Measurements from ENCODE around the gene BRCC3.

BRCC3 gene

DNA sequence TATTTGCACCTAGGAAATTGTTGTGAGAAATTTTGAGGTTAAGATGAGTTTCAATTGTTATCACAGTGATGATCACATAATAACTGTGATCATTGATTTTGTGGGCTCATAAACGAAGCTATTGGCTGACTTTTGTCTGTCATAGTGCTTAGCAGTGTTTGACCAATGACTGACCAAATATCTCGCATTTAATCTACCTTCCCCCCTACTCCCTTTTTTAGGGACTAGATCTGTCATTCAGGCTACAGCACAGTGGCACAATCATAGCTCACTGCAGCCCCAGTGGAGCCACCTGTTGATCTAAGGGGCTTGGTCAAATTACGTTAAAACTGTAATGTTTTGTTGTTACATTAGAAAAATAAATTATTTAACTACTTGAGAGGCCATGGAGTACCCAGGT, 43.2 kb upstream of the BRCC3 start:
- no peak overlapping the region for H3K9ac ChIP-seq (ENCODE audit: insufficient read length, low read depth)

DNA sequence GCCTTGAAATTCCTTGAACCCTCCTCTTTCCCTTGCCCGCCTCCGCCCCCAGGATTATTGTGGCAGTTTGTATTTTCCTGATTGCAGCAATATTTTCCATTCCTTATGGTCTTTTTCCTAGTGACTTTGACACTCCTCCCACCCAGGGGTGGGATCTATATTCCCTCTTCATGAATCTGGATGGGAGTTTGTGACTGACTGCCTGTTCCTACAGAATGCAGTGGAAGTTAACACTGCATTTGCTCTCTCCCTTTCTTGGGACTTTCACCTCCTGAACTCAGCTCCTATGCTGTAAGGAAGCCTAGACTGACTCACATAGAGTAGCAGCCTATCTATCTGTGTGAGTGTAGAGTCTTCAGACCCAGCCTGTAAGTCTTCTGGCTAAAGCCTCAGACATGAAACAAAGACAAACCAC, 42.4 kb upstream of the BRCC3 start:
- Histone ChIP-seq H3K36me3 (ENCODE audit: insufficient read depth, insufficient read length, low read length) (no peaks in the 10 kb centered on the region), H3K9me3 (ENCODE audit: insufficient read depth, low read length) (no peaks in the 10 kb centered on the region), H3K9ac (ENCODE audit: insufficient read length, low read depth) (no peak overlapping the region), H3K4me3 (ENCODE audit: insufficient read length, low read depth) (no peak overlapping the region), H3K4me1 (ENCODE audit: insufficient read depth, insufficient read length) (no peaks in the 10 kb centered on the region), H3K27me3 (ENCODE audit: insufficient read depth, insufficient read length) (no peaks in the 10 kb centered on the region)
- TF ChIP-seq ZNF274 (IDR thresholded peaks at IDR 0.05; ENCODE audit: low read depth, low read length): no peak
- no peak for TF ChIP-seq SUZ12 (IDR thresholded peaks at IDR 0.05; ENCODE audit: extremely low read depth, insufficient read depth, insufficient read length)
- no peak for TF ChIP-seq YY1 (IDR thresholded peaks at IDR 0.05; ENCODE audit: insufficient read depth, insufficient read length)
- no peak for DNase-seq (ENCODE audit: low read depth, low spot score)

More for the DNA sequence above, 43.2 kb upstream of the BRCC3 start:
- H3K9me3 ChIP-seq (ENCODE audit: insufficient read depth, low read length): no peaks in the 10 kb centered on the region
- H3K4me1 ChIP-seq (ENCODE audit: insufficient read depth, insufficient read length): no peaks in the 10 kb centered on the region
- no peak overlapping the region for H3K4me3 ChIP-seq (ENCODE audit: insufficient read length, low read depth)
- no peaks in the 10 kb centered on the region for H3K27me3 ChIP-seq (ENCODE audit: insufficient read depth, insufficient read length)
- DNase-seq (ENCODE audit: low read depth, low spot score): no peak
- no peaks in the 10 kb centered on the region for H3K36me3 ChIP-seq (ENCODE audit: insufficient read depth, insufficient read length, low read length)
- TF ChIP-seq SUZ12 (IDR thresholded peaks at IDR 0.05; ENCODE audit: extremely low read depth, insufficient read depth, insufficient read length) (no peak), YY1 (IDR thresholded peaks at IDR 0.05; ENCODE audit: insufficient read depth, insufficient read length) (no peak), ZNF274 (IDR thresholded peaks at IDR 0.05; ENCODE audit: low read depth, low read length) (no peak)

DNA sequence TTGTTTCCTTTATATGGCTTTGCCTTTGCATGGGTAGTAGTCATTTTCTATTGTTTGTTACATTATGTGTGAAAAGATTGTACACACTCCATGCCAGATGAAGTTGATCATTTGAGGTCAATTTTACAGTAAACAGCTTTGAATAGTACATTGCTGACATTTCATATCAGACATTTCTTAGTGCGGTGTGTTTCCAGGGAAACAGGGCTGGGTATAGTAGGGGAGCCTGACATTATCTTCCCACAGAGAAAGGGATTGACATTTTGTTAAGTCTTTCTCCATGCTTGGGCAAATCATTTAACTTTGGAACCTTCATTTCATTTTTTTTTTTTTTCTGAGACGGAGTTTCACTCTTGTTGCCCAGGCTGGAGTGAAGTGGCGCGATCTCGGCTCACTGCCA, 39.7 kb upstream of the BRCC3 start:
- TF ChIP-seq SUZ12 (IDR thresholded peaks at IDR 0.05; ENCODE audit: extremely low read depth, insufficient read depth, insufficient read length): no peak
- TF ChIP-seq ZNF274 (IDR thresholded peaks at IDR 0.05; ENCODE audit: low read depth, low read length): no peak
- TF ChIP-seq YY1 (IDR thresholded peaks at IDR 0.05; ENCODE audit: insufficient read depth, insufficient read length): no peak
- Histone ChIP-seq H3K9me3 (ENCODE audit: insufficient read depth, low read length) (peaks cover 12% of the 10 kb centered on the region; the same call in 1 of the 2 replicates), H3K4me3 (ENCODE audit: insufficient read length, low read depth) (no peak overlapping the region), H3K27me3 (ENCODE audit: insufficient read depth, insufficient read length) (no peaks in the 10 kb centered on the region), H3K4me1 (ENCODE audit: insufficient read depth, insufficient read length) (no peaks in the 10 kb centered on the region), H3K36me3 (ENCODE audit: insufficient read depth, insufficient read length, low read length) (no peaks in the 10 kb centered on the region), H3K9ac (ENCODE audit: insufficient read length, low read depth) (no peak overlapping the region)
- no peak for DNase-seq (ENCODE audit: low read depth, low spot score)

- H3K4me1 ChIP-seq (ENCODE audit: insufficient read depth, insufficient read length): no peaks in the 10 kb centered on the region
- H3K27me3 ChIP-seq (ENCODE audit: insufficient read depth, insufficient read length): no peaks in the 10 kb centered on the region
- H3K9me3 ChIP-seq (ENCODE audit: insufficient read depth, low read length): peaks cover 12% of the 10 kb centered on the region; the same call in 1 of the 2 replicates
- H3K9ac ChIP-seq (ENCODE audit: insufficient read length, low read depth): no peak overlapping the region
- H3K36me3 ChIP-seq (ENCODE audit: insufficient read depth, insufficient read length, low read length): no peaks in the 10 kb centered on the region
- DNase-seq (ENCODE audit: low read depth, low spot score): no peak
- H3K4me3 ChIP-seq (ENCODE audit: insufficient read length, low read depth): no peak overlapping the region
- TF ChIP-seq SUZ12 (IDR thresholded peaks at IDR 0.05; ENCODE audit: extremely low read depth, insufficient read depth, insufficient read length) (no peak), ZNF274 (IDR thresholded peaks at IDR 0.05; ENCODE audit: low read depth, low read length) (no peak), YY1 (IDR thresholded peaks at IDR 0.05; ENCODE audit: insufficient read depth, insufficient read length) (no peak)
These were observed 35.6 kb upstream of the BRCC3 start for GRCh38 chrX:155035688-155036087.

DNA sequence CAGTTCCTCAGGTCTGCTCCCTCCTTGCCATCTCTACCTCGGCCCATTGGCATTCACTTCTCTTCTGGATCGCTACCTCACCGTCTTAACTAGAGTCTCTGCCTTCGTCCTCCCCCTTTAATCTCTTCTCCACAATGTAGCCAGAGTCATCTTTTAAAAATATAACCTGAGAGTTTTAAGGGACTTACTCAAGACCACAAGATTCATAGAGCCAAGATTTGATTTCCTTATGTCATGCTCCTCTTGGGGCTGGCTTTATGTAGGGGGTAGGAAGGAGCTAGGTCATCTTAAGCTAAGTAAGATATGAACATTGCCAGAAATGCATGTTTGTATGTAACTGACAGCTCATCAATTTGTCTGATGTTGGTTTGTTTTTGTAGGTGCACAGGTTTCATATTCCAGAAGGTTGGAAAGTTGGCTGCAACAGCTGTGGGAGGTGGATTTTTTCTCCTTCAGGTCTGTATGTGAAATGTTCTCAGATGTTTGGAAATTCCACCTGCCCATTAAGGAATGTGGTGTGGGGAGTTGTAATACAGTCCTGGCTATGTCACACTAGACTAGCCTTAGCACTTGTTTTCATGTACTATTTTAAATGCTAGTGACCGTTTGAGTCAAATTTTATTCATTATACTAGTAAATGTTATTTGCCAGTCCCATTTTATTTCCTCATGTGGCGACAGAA, 25.0 kb upstream of the BRCC3 start:
- TF ChIP-seq ZNF274 (IDR thresholded peaks at IDR 0.05; ENCODE audit: low read depth, low read length) (no peak), YY1 (IDR thresholded peaks at IDR 0.05; ENCODE audit: insufficient read depth, insufficient read length) (no peak), SUZ12 (IDR thresholded peaks at IDR 0.05; ENCODE audit: extremely low read depth, insufficient read depth, insufficient read length) (no peak)
- no peak for DNase-seq (ENCODE audit: low read depth, low spot score)
- Histone ChIP-seq H3K9ac (ENCODE audit: insufficient read length, low read depth) (no peak overlapping the region), H3K4me1 (ENCODE audit: insufficient read depth, insufficient read length) (no peaks in the 10 kb centered on the region), H3K9me3 (ENCODE audit: insufficient read depth, low read length) (no peaks in the 10 kb centered on the region), H3K27me3 (ENCODE audit: insufficient read depth, insufficient read length) (no peaks in the 10 kb centered on the region), H3K36me3 (ENCODE audit: insufficient read depth, insufficient read length, low read length) (peaks cover 7% of the 10 kb centered on the region), H3K4me3 (ENCODE audit: insufficient read length, low read depth) (no peak overlapping the region)

GRCh38 chrX:155046811-155047528, 24.3 kb upstream of the BRCC3 start:
- Histone ChIP-seq H3K4me1 (ENCODE audit: insufficient read depth, insufficient read length) (no peaks in the 10 kb centered on the region), H3K9ac (ENCODE audit: insufficient read length, low read depth) (no peak overlapping the region), H3K4me3 (ENCODE audit: insufficient read length, low read depth) (no peak overlapping the region), H3K36me3 (ENCODE audit: insufficient read depth, insufficient read length, low read length) (peaks cover 7% of the 10 kb centered on the region), H3K9me3 (ENCODE audit: insufficient read depth, low read length) (no peaks in the 10 kb centered on the region), H3K27me3 (ENCODE audit: insufficient read depth, insufficient read length) (no peaks in the 10 kb centered on the region)
- no peak for DNase-seq (ENCODE audit: low read depth, low spot score)
- no peak for TF ChIP-seq ZNF274 (IDR thresholded peaks at IDR 0.05; ENCODE audit: low read depth, low read length)
- no peak for TF ChIP-seq SUZ12 (IDR thresholded peaks at IDR 0.05; ENCODE audit: extremely low read depth, insufficient read depth, insufficient read length)
- no peak for TF ChIP-seq YY1 (IDR thresholded peaks at IDR 0.05; ENCODE audit: insufficient read depth, insufficient read length)

DNA sequence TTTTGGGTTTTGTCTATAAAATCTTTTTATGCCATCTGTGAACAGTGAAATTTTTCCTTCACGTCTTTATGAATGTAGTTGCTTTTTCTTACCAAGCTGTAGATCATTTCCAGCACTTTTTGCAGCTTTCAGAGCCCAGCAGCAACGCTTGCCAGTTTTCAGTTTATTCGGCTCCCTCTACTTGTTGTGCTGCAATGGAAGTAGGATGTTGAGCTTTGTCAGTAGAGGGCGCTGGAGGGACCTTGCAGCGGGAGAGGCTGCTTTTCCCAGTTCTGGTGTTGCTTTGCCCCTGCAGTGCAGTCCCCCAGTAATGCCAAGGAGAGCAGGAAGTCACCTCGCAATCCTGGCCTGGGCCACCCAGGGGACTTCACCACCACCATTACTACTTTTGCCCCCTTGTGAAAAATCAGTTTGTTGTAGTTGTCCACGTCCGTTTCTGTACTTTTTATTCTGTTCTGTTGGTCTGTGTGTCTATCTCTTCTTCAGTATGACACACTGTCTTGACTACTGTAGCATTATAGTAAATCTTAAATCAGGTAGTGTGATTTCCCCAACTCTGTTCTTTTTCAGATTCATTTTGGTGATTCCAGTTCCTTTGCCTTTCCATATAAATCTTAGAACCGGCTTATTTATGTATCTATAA, 22.2 kb upstream of the BRCC3 start:
- TF ChIP-seq YY1 (IDR thresholded peaks at IDR 0.05; ENCODE audit: insufficient read depth, insufficient read length): no peak
- no peak for TF ChIP-seq SUZ12 (IDR thresholded peaks at IDR 0.05; ENCODE audit: extremely low read depth, insufficient read depth, insufficient read length)
- TF ChIP-seq ZNF274 (IDR thresholded peaks at IDR 0.05; ENCODE audit: low read depth, low read length): no peak
- Histone ChIP-seq H3K9me3 (ENCODE audit: insufficient read depth, low read length) (no peaks in the 10 kb centered on the region), H3K9ac (ENCODE audit: insufficient read length, low read depth) (no peak overlapping the region), H3K27me3 (ENCODE audit: insufficient read depth, insufficient read length) (no peaks in the 10 kb centered on the region), H3K4me1 (ENCODE audit: insufficient read depth, insufficient read length) (no peaks in the 10 kb centered on the region), H3K4me3 (ENCODE audit: insufficient read length, low read depth) (no peak overlapping the region), H3K36me3 (ENCODE audit: insufficient read depth, insufficient read length, low read length) (peaks cover 7% of the 10 kb centered on the region)
- DNase-seq (ENCODE audit: low read depth, low spot score): no peak
